ES-I3 (cell line): Measurements from ENCODE around the gene TBCB.

Experiments used
- H3K36me3 ChIP-seq: 2 replicates; pipeline ENCODE4 v1.6.1; 2013; ENCODE audit warnings: mild to moderate bottlenecking, low read length, control low read depth, moderate library complexity; ENCODE audit not compliant: insufficient read depth
- H3K4me1 ChIP-seq: 2 replicates; pipeline ENCODE4 v1.6.1; 2013; ENCODE audit warnings: mild to moderate bottlenecking, control low read depth, low read length; ENCODE audit not compliant: insufficient read depth
- H3K9ac ChIP-seq: 2 replicates; pipeline ENCODE4 v1.6.1; 2013; ENCODE audit warnings: low read depth, mild to moderate bottlenecking, low read length, moderate library complexity
- H3K9me3 ChIP-seq: 2 replicates; pipeline ENCODE4 v1.6.1; 2013; ENCODE audit warnings: mild to moderate bottlenecking, low read length, moderate library complexity; ENCODE audit not compliant: control insufficient read depth, insufficient read depth

TBCB gene

DNA sequence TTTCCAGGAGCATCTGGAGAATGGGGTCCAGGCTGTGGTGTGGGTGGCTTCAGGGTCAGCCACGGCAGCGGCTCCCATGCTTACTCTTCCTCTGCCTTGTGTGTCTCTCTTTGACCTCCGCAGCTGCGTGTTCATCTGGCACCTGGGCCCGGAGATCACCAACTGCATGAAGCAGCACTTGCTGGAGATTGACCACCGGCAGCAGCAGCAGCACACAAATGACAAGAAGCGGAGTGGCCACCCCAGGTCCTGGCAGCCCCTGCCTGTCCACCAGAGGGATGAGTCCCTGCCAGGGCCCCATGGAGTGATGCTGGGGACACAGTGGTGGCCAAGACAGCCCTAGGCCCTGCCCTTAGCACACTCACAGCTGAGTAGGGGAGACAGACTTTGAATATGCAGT lies 22.7 kb upstream of the TBCB start:
- H3K9me3 ChIP-seq: no peaks in the 10 kb centered on the region
- no peak overlapping the region for H3K9ac ChIP-seq
- no peaks in the 10 kb centered on the region for H3K4me1 ChIP-seq
- H3K36me3 ChIP-seq: peaks cover 25% of the 10 kb centered on the region

DNA sequence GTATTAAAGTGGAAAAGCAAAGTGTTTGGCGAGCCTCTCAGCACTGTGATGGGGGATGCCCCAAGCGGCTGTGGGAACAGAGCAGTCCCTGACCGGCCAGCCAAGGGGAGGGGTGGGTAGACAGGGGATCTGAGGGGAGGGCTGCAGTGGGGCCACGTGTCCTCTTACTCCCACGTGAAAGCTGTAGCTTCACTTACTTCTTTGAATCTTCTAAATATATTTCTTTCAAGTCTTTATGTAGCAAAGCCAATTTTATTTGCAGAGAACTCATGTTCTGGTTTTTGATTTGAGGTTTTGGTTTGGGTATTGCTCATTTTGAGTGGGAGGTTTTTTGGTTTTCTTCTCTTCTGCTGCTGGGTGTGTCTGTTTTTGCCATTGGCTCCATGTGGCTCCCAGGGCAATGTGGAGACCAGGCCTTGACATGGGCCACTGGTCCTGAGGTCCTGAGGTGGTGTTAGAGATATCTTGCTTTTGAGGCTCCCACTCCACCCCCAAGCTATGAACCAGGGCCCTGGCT lies 22.1 kb upstream of the TBCB start:
- Histone ChIP-seq H3K36me3 (peaks cover 19% of the 10 kb centered on the region), H3K4me1 (no peaks in the 10 kb centered on the region), H3K9ac (no peak overlapping the region), H3K9me3 (no peaks in the 10 kb centered on the region)

DNA sequence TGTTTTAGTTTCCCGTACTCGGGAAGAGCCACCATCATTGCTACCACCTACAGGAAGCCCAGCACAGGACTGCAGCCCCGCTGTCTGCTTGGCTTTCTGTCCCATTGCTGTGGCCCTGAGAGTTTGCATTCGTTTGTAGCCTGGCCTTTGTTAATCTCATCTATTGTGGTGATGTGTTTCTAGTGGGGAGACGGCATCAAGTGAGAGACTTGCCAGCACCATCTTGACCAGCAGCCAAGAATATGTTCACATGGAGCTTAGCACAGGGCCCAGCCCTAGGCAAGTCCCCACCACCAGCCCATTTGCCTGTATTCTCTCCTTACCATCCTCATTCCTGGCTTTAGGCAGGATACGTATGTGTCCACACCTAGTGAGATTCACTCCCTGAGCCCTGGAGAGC lies 21.6 kb upstream of the TBCB start:
- no peaks in the 10 kb centered on the region for H3K9me3 ChIP-seq
- no peak overlapping the region for H3K9ac ChIP-seq
- H3K4me1 ChIP-seq: no peaks in the 10 kb centered on the region
- peaks cover 17% of the 10 kb centered on the region for H3K36me3 ChIP-seq

DNA sequence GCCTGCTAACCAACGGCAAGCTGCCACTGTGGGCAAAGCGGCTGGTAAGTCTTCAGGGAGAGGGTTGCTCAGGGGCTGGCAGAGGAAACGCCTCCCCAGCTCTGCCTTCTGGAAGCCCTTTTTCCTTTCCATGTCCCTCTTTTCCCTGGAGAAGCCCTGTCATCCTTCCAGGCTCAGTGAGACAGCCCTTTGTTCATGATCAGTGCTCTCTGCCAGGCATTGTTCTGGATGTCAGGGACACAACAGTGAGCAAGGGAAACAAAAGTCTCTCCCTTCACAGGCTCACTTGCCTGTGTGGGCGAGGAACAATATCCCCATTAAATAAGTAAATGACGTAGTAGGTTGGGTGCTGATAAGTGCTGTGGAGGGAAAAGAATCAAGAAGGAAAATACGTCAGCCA lies 18.2 kb upstream of the TBCB start:
- Histone ChIP-seq H3K9me3 (no peaks in the 10 kb centered on the region), H3K36me3 (peaks cover 7% of the 10 kb centered on the region), H3K9ac (no peak overlapping the region), H3K4me1 (no peaks in the 10 kb centered on the region)

DNA sequence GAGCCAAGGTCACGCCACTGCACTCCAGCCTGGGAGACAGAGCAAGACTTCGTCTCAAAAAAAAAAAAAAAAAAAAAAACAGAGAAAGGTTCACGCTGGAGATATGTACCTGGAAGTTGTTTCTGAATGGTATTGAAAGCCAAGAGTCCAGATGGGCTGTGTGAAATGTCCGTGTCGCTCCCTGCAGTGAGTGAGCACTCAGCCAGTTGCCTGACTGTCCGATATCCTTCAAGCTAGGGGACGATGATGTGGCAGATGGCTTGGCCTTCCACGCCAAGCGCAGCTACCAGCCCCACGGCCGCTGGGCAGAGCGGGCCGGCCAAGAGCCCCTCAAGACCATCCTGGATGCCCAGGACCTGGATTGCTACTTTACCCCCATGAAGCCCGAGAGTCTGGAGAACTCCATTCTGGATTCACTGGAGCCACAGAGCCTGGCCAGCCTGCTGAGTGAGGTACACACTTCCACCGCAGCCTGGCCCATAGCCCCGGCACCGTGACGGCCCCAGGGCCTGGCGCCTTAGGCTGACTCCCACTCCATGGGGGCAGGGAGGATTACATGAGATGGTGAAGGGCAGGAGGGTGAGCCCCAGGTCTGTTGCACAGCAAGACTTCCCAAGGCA lies 16.0 kb upstream of the TBCB start:
- H3K36me3 ChIP-seq: peaks cover 18% of the 10 kb centered on the region
- no peak overlapping the region for H3K9ac ChIP-seq
- no peaks in the 10 kb centered on the region for H3K9me3 ChIP-seq
- H3K4me1 ChIP-seq: no peaks in the 10 kb centered on the region

DNA sequence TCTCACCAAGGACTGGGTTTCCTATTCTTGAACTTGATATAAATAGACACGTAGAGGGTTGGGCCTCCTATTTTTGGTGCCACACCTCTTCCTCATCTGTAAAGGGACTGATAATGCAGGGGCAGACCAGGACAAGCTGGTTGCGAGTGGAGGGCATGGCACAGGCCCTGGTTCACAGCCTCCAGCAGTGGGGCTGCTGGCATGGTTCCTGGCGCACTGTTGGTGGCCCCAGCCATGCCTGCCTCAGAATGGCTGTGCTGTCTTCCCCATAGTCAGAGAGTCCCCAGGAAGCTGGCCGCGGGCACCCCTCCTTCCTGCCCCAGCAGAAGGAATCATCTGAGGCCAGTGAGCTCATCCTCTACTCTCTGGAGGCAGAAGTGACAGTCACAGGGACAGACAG lies 14.8 kb upstream of the TBCB start:
- H3K9me3 ChIP-seq: no peaks in the 10 kb centered on the region
- peaks cover 22% of the 10 kb centered on the region; the same call in 1 of the 2 replicates for H3K36me3 ChIP-seq
- no peak overlapping the region for H3K9ac ChIP-seq
- H3K4me1 ChIP-seq: no peaks in the 10 kb centered on the region

DNA sequence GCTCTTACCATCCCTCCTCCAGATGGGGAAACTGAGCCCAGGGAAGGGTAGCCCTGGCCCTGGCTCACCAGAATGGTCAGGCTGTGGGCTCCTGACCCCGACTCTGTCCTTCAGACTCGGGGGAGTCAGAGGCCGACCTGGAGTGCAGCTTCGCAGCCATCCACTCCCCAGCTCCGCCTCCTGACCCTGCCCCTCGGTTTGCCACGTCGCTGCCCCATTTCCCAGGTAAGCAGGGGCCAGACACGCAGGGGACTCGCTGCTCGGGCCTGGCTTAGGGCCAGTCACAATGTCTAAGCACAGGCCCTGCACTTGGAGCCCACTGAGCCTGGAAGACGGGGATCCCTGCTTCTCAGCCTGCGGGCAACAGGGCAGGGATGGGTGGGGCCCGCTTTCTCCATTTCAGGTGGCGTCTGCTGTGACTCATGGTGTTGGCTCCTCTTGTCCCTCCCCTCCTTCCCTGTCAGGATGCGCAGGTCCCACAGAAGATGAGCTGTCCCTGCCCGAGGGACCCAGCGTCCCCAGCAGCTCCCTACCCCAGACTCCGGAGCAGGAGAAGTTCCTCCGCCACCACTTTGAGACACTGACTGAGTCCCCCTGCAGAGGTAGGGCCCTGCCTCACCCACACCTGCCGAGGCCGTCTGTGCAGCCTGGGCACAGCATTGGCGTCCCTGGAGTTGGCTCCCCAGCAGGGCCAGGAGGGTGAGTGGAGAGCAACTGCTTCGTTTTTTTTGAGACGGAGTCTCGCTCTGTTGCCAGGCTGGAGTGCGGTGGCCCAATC lies 13.5 kb upstream of the TBCB start:
- no peak overlapping the region for H3K9ac ChIP-seq
- H3K9me3 ChIP-seq: no peaks in the 10 kb centered on the region
- H3K4me1 ChIP-seq: no peaks in the 10 kb centered on the region
- H3K36me3 ChIP-seq: peaks cover 22% of the 10 kb centered on the region; the same call in 1 of the 2 replicates

DNA sequence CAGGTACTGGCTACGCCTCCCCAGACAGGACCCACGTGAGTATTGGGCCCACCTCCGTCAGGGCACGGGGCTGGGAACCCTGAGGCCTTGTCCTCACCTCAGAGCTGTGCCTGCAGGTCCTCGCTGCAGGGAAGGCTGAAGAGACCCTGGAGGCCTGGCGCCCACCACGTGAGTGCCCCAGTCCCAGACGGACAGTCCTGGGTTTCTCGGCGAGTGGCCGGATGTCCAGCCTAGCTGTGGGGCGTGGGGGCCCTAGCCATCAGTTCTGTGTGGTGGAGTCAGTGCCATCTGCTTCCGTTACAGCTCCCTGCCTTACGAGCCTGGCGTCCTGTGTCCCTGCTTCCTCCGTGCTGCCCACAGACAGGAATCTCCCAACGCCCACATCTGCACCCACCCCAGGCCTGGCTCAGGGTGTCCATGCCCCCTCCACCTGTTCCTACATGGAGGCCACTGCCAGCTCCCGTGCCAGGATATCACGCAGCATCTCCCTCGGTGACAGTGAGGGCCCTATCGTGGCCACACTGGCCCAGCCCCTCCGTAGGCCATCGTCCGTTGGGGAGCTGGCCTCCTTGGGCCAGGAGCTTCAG lies 12.1 kb upstream of the TBCB start:
- no peaks in the 10 kb centered on the region for H3K9me3 ChIP-seq
- H3K36me3 ChIP-seq: peaks cover 22% of the 10 kb centered on the region; the same call in 1 of the 2 replicates
- no peaks in the 10 kb centered on the region for H3K4me1 ChIP-seq
- H3K9ac ChIP-seq: no peak overlapping the region

DNA sequence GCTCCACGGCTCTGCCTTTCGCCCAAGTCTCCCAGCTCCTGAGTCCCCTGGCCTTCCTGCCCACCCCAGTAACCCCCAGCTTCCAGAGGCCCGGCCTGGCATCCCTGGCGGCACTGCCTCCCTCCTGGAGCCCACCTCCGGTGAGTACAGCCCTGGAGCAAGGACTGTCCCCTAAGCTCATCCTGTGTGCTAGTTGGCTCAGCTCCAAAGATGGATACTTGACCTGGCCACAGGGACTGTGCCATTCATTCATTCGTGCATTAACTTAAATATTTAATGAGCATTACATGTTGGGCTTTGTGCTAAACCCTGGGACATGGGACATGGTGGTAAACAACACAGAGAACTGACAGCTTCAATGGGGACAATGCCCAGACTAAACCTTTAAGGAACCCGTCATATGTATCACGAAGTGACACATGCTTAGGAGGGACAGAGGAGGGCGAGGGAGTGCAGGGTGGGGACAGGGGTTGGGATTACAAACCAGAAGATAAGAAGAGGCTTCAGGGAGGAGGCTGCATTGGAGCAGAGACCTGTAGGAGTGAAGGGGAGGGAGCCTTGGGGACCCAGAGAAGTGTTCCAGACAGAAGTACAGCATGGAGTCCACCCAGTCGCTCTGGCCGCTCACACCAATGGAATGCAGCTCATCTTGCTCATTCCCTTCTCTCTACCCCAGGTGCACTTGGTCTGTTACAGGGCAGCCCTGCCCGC lies 11.3 kb upstream of the TBCB start:
- Histone ChIP-seq H3K9me3 (no peaks in the 10 kb centered on the region), H3K4me1 (no peaks in the 10 kb centered on the region), H3K9ac (no peak overlapping the region), H3K36me3 (peaks cover 22% of the 10 kb centered on the region; the same call in 1 of the 2 replicates)

DNA sequence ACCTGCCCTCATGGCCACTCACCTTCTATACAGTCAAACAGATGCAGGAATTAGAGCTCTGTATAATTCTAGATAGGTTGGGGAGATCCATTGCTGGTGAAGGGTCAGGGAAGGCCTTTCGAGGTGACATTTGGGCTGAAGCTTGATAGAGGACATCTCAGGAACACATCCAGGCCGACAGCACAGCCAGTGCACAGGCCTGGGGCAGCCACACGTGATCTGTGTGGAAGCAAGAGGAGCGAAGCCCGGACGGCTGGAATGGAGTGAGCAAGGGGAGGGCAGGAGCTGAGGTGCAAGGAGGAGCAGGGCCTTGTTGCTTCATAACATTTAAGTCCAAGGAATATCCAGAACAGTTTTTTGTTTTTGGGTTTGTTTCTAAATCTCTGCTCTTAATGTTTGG lies 8.8 kb upstream of the TBCB start:
- Histone ChIP-seq H3K9me3 (no peaks in the 10 kb centered on the region), H3K9ac (no peak overlapping the region), H3K36me3 (peaks cover 15% of the 10 kb centered on the region; the same call in 1 of the 2 replicates), H3K4me1 (peaks cover 5% of the 10 kb centered on the region; the same call in 1 of the 2 replicates)

DNA sequence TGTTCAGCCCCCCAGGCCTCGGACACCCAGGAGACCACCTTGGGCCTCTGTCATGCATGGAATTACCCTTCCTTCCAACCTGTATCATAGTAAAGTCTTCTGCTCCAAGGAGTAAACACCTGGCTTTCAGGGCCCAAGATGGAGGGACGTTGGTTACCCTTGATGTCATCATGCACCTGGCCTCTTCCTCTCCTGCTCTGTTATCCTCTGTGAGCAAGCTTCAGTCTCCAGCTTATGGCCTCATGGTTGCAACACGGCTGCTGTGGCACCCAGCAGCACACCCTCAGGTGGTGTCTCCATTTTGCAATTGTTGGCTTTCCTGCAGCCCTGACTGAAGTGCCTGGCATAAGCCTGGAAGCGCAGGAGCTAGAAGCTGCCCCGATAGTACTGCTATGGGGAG lies 8.3 kb upstream of the TBCB start:
- Histone ChIP-seq H3K36me3 (peaks cover 15% of the 10 kb centered on the region; the same call in 1 of the 2 replicates), H3K9me3 (no peaks in the 10 kb centered on the region), H3K4me1 (peaks cover 5% of the 10 kb centered on the region; the same call in 1 of the 2 replicates), H3K9ac (no peak overlapping the region)

DNA sequence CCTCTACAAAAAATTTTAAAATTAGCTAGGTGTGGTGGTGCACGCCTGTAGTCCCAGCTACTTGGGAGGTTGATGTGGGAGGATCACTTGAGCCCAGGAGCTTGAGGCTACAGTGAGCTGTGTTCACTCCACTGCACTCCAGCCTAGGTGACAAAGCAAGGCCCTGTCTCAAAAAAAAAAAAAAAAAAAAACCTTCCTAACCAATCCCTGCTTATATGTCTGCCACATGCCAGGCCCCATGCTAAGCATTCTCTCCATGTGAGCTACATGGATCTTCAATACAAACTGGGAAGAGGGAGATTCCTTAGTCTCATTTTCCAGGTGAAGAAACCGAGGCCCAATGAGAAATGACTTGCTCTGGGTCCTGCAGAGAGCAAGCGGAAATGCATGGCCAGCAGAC lies 6.6 kb upstream of the TBCB start:
- peaks cover 5% of the 10 kb centered on the region; the same call in 1 of the 2 replicates for H3K4me1 ChIP-seq
- H3K9ac ChIP-seq: no peak overlapping the region
- H3K36me3 ChIP-seq: peaks cover 9% of the 10 kb centered on the region; the same call in 1 of the 2 replicates
- H3K9me3 ChIP-seq: no peaks in the 10 kb centered on the region

DNA sequence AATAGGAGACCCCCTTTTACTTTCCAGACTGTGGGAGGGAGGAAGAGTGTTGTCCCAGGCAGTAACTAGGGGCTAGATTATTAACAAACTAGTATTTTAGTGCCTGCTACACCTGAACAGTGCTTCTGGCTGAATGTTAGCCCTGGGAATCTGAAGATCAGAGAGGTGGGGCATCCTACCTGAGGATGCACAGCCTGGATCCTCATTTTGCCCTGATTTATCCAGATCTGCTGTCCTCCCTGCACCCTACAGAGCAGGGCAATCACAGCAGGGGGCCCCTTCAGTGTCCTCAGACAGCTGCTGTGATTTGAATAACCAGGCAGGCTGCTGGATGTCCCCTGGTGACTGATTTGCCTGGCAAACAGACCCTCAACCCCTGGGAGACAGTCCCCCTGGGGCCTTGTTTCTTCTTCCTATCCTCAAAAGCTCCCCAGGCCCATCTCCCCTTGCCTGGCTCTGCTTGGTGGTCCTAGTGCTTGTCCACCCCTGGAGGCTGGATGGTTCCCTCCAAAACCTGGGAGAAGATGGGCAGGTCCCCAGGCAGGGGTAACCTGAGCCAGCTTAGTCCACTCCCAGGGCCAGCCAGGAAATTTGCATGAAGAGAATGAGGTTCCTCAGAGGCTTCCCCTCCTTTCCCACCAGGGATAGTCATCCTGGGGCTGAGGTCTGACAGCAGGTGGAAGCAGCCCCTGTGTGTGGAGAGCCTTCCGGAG lies 4.6 kb upstream of the TBCB start, which contains the start of gene OVOL3:
OVOL3 (plus strand) TSS at position 657 of the 713 bp plus-strand sequence. CDS start 60 bp downstream, outside the sequence.
- peaks cover 5% of the 10 kb centered on the region; the same call in 1 of the 2 replicates for H3K4me1 ChIP-seq
- no peaks in the 10 kb centered on the region for H3K36me3 ChIP-seq
- H3K9me3 ChIP-seq: no peaks in the 10 kb centered on the region
- no peak within 1 kb of the TSS for H3K9ac ChIP-seq

DNA sequence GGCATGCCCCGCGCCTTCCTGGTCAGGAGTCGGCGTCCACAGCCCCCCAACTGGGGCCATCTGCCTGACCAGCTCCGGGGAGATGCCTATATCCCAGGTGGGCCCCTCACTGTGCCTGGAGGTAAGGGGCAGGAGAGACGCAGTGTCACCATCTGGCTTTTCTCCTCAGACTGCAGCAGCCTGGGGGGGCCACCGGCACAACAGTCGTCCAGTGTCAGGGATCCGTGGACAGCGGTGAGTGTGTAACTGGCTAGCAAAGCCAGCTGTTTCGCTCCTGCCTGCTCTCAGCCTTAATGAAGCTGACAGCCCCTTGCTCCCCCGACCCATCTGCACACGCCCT lies 4.1 kb upstream of the TBCB start:
- H3K36me3 ChIP-seq: no peaks in the 10 kb centered on the region
- H3K4me1 ChIP-seq: peaks cover 6% of the 10 kb centered on the region
- H3K9me3 ChIP-seq: no peaks in the 10 kb centered on the region
- no peak overlapping the region for H3K9ac ChIP-seq
